ENCODE measurements around the gene GOLGA6L2.
"Not testable (repeated sequence)": the region's sequence is repeated elsewhere in the genome, so short reads cannot be mapped to it uniquely, and the experiment has no call there.

Gene GOLGA6L2

DNA sequence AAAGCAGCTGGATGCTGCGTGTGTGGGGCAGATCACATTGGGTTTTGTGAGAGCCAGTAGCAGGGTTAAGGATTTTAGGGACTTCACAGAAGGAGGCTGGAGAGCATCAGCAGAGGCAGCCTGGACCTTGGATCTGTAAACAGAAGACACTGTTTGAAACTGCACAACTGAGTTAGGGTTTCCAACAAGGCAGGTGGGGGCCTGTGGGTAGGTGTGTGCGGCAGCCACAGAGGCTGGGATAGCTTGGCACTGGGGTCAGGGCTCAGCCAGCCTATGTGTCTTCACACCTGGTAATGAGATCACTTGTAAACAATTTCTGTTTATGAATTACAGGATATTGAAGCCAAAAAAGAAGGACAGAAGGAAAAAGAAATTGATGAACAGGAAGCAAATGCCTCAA lies 12.3 kb downstream of the GOLGA6L2 start:
- intact Hi-C loops (cut with DNase I), result not testable (repeated sequence)
- peak in 1 of 10 donors; percentile 59 for DNase-seq

DNA sequence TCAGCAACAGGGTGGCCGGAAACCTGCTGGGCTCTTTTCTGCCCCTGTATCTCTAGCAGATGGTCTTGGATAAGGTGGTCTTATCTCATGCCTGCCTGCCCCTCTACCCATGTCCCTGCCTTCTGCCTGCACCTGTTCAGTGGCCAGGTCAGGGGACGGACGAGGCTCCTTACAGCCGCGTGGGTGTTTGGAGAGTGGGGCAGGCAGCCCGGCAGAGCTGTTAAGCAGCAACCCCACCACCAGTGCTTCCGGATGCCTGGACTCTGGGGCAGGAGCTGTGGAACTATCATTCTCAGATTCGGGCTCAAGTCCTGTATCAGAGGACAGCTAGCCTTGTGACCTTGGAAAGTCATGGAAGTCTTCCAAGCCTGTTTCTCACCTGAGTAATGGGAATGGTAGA lies 21.7 kb downstream of the GOLGA6L2 start:
- peak in 1 of 10 donors; percentile 66 for DNase-seq
- intact Hi-C loops (cut with DNase I), result not testable (repeated sequence)

DNA sequence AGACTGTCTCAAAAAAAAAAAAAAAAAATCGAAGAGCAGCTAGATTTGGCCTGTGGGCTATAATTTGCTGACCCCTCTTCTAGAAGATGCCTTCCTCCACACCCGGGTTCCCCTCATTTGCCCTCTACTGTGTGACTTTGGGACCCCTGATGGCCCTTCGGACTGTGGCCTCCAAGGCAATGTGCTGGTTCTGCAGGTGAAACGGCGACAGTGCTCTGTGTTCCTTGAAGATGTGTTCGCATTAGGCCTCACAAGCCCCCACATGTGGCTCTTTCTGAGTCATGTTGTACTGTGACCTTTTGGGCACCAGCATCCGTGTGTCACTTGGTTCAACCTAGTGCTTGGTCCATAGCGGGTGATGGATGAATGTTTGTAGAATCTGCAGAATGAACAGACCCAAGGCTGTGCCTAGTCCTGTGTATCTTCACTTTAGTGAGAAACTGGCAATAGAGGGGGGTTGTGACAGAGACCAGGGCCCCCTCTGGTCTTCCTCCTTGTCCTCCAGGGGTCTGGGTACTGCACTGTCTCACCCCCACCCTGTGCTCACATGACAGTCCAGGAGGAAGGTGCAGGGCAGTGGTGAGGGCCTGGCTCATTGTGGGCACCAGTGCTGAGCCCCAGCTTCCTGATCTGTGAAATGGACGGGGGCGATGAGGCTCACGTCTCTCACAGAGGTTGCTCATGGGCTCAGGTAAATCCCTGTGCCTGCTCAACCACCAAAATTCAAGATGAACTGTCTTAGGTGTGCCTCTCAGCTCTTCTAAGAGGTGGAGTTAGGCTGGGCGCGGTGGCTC lies 22.7 kb downstream of the GOLGA6L2 start:
- DNase-seq, result peak in 1 of 10 donors; percentile 34
- intact Hi-C loops (cut with DNase I), result no loop called here

DNA sequence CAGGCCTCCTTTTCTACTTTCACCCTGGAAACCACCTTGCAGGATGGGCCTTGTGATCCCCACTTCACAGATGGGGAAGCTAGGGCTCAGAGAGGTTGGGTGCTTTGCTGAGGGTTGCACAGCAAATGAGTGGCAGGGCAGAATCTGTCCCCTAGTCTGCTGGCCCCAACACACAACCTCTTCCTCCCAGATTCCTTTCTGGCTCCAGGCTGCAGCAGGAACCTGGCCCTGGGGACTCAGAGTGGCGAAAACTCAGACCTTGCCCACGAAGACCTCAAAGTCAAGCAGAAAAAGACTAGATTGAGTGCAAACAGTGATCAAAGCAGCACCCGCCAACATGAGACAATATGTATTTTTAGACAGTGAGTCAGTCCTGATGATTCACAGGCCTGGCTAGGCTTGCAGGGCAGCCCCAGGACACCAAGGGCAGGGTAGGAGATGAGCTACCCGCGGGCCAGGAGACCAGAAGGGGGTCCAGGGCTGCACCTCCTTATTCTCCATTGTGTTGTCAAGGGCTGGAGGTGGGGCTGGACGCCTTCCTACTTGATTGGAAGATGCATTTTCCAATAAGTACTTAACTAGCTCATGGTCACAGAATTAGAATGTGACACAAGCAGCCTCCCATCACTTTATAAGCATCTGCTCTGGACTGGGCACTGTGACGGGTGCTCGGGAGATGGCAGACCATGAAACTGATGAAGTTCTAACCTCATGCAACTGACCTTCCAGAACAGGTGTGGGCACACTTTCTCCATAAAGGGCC lies 23.9 kb downstream of the GOLGA6L2 start:
- intact Hi-C loops (cut with DNase I), result no loop called here
- peak in 1 of 10 donors; percentile 65 for DNase-seq

DNA sequence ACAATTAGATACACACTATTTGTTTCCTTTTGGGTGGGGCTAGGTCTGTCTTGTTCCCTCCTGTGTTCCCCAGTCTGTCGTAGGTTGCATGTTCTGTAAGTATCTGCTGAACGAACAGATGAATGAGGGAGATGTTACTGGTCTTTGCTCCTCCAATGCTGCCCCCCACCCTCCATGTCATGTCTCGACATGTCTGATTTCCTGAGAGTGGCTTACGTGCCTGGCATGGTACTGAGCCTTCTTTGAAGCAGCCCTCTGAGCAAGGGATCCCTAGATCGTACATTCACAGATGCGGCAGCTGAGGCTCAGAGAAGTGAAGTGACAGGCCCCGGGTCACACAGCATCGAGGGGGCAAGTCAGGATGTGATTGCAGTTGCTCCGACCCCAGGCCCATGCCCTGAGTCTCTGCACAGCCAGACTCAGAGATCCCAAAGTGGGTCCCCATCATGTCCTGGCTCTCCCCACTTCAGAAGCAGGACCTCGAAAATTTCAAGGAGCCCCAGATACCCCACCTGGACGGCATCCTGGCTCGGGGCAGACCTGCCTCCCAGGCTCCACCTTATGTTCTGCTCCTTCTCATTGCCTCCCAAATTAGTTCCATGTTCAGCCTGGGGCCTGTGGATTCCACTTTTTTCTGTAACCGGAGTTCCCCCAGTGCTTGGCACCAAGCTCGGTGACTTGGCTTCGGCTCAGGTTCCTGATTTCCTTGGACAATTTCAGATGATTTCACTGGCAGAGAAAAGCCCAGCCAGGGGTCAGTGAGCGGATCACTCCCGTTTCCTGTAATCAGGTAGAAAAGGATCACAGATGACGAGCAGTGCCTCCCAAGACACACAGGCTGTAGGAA lies 24.7 kb downstream of the GOLGA6L2 start:
- peak in 1 of 10 donors; percentile 51 for DNase-seq
- intact Hi-C loops (cut with DNase I), result no loop called here

DNA sequence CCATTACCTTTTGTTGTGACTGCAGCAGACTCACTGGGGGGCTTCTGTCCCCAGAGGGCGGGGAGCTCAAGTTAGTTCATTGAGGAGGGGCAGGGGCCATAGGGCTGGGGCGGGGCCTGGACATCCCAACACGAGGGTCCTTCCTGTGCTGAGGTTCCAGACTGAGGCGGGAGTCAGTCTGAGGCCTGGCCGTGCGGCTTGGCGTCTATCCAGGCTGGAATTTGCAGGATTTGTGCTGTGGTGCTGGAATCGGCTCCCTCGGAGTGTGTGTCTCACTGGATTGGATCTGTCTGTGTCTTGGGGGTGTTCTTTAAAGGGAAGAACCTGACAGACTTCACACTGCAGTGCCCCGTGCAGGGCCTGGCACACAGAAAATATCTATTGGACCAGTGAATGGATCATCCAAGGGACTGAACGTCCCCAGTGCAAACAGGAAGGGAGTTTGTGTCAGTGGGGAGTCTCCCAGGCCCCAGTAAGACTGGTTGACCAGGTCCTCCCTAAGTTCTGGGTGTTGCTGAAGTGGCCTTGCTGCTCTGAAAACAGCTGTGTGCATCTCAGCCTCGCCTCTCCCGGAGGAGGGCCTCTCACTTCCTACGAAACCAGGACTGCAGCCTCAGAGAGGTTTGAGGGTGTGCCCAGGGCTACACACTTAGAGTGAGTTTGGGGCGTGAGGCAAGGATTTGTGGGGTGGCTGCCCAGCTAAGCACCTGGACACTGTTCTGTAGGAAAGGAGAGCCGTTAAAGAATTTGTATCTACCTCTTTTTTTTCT lies 26.1 kb downstream of the GOLGA6L2 start:
- intact Hi-C loops (cut with DNase I), result no loop called here
- DNase-seq, result no peak

DNA sequence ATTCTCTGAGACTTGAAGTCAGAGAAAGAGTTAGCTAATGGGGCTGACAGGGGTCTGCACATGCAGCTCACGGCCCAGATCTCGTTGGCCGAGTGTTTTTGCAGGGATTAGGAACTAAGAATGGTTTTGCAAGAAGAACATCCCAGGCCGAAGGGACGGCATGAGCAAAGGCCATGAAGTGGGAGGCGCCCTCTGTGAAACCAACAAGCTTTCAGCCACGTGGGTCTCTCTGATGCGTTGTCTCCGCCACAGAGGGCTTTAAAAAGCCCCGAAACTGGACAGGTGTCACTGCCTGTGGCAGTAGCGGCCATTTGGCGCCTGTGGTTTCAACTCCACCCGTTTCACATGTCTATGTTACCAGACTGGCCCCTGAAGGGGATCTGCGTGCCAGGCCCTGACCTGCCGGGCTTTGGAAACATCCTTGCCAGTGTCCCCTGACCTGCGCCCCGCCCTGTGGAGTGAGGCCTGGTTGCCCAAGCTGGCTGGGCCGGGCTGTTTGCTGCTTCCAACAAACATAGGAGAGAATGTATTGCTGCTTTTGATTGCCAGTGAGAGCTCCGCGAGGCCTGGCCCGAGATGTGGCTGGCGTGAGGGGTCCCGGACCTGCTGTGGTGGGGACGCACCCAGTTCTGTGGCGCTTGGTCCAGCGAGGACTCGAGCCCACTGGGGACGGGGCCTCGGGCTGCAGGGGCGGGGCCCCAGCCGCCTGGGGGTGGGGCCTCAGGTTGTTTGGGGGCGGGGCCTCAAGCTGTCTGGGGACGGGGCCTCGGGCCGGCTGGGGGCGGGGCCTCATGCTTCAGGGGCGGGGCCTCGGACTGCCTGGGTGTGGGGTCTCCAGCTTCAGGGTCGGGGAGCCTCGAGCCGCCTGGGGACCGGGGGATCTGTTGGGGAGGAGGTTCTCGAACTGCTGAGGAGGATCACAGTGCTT lies 30.4 kb downstream of the GOLGA6L2 start:
- intact Hi-C loops (cut with DNase I), result no loop called here
- peak in 1 of 10 donors; percentile 47 for DNase-seq

DNA sequence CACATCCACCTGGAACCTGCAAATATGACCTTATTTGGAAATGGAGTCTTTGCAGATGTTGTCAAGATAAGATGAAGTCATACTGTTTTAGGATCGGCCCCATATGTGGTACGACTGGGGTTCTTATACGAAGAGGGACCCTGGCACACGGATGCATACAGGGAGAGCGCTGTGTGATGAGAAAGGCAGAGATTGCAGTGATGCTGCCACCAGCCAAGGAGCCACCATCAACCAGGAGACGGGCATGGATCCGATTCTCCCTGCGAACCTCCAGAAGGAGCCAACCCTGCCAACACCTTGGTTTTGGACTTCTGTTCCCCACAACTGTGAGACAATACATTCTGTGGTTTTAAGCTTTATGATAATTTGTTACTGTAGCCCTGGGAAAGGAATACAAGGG lies 31.2 kb downstream of the GOLGA6L2 start:
- intact Hi-C loops (cut with DNase I), result not testable (repeated sequence)
- DNase-seq, result peak in 1 of 10 donors; percentile 21

DNA sequence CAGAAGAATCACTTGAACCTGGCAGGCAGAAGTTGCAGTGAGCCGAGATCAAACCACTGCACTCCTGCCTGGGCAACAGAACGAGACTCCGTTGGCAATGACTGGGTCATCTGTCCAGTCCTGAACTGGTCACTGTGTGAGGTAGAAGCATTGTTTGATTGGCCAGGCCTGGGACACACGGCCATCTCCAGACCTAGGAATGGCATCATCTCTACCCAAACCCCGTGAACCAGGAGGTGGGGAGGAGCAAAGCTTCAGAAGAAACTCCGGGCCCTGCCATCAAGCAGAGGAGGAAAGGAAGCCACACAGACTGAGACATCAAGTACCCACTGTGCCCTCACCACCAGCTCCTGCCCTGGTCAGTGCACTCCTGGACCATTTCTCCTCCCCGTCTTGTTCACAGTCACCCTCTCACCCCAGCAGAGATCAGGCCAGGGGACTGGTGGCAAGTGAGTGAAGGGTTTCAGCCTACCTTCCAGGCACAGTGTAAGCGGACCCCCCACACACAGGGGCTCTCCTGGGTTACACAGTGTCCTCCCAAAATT lies 31.6 kb downstream of the GOLGA6L2 start:
- intact Hi-C loops (cut with DNase I), result no loop called here
- peak in 1 of 10 donors; percentile 30 for DNase-seq

DNA sequence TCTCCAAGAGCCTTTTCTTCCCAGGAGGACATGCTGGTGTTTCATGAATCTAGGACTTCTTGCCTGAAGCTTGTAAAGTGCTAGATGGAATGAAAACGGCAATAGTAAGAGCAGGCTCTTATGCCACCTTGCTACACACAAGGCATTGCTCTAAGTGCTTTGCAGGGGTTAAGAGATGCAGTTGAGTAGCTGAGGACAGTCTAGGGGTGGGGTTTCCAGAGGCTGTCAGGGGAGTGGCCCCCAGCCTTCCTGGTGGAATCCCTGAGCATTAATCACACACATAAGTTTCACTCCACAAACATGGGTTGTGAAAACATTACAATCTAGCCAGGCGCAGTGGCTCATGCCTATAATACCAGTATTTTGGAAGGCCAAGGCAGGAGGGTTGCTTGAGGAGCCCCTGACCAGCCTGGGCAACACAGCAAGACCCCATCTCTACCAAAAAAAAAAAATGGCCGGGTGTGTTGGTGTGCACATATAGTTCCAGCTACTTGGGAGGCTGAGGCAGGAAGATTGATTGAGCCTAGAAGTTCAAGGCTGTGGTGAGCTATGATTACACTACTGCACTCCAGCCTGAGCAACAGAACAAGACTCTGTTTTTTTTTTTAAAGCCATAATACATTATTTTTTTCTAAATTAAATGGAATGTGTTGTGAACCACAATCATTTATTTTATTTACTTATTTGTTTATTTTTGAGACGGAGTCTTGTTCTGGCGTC lies 34.0 kb downstream of the GOLGA6L2 start:
- DNase-seq, result peak in 1 of 10 donors; percentile 19
- intact Hi-C loops (cut with DNase I), result not testable (repeated sequence)

DNA sequence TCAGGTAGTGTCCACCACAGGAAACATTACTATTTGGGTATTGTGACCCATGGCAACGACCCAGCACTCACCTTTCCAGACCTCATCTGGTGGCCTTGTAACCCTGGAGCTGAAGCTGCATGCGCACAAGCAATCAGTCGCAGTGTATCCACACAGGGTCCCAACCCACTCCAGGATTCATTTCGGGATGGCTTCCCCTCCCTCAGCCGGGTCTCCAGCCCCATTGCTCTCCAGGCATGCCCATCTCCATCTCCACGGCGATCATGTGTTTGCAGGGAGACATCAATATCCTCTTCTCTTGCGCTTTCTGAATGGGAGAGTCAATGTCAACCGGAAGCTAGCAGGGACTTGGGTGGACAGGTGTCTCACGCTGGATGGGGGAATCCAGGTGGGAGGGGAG lies 35.2 kb downstream of the GOLGA6L2 start:
- peak in 1 of 10 donors; percentile 15 for DNase-seq
- intact Hi-C loops (cut with DNase I), result no loop called here

DNA sequence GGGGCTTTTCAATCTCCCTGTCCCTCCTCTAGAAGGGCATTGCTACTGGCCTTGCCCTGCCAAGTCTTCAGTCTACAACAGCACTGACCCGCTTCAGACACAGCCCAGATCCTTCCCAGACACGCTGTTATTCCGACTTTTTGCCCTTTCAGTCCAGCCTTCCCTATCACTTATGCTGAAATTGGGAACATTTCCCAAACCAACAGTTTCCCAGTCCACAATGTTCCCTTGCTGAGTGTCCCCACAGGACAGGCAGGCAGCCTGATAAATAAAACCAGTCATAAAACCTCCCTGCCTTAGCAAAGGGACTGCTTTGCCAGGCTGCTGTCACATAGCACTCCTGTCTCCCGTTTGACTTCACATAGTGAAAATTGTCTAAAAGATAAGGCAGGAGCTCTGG lies 43.5 kb downstream of the GOLGA6L2 start:
- intact Hi-C loops (cut with DNase I), result no loop called here
- DNase-seq, result no peak

DNA sequence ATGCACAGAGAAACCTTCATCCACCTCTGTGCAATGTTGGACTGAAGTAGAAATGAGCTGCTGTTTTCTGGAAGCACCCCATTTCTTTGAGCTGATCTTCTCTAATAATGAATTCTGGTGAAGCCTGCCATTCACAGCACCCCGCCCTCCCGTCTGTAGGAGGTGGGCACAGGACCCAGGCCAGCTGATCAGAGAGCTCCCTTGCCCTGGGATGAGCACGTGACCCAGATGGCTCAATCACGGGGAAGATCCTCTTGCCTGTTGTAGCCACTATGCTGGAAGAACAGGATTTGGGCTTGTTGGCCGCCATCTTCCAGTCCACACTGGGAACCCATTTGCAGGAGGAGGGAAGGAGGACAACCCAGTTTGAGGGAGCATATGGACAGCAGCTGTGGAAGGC lies 44.5 kb downstream of the GOLGA6L2 start:
- intact Hi-C loops (cut with DNase I), result no loop called here
- no peak for DNase-seq

DNA sequence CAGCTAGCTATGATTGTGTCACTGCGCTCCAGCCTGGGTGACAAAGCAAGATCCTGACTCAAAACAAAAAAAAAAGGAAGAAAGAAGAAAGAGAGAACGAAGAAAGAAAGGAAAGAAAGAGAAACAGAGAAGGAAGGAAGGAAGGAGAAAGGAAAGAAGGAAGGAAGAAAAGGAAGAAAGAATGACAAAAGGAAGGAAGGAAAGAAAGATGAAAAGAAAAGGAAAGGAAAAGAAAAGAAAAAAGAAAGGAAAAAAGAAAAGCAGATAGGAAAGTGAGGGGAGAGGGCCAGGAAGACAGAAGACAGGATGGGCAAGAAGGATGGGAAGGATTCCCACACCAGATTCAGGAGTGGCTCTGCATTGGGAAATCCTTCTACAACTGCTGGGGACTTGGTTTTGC lies 44.9 kb downstream of the GOLGA6L2 start:
- no peak for DNase-seq
- intact Hi-C loops (cut with DNase I), result no loop called here

DNA sequence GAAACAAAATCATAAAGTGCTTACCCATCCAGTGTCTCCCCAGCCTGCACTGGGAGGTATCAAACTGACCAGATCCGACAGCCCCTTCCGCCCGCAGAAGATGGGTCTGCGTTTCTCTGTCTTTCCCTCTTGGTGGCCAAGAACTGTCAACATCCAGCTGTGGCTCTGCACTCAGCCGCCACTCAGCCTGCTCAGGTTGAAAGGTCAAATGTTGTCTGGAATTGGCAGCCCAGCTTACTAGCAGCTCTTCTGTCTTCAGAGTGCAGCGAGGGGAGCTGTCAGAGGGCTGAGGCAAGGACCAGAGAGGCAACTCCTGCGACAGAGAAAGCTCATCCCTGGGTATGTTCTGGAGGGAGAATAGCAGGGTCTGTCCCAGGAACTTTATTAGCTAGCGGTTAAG lies 45.4 kb downstream of the GOLGA6L2 start:
- intact Hi-C loops (cut with DNase I), result no loop called here
- no peak for DNase-seq

DNA sequence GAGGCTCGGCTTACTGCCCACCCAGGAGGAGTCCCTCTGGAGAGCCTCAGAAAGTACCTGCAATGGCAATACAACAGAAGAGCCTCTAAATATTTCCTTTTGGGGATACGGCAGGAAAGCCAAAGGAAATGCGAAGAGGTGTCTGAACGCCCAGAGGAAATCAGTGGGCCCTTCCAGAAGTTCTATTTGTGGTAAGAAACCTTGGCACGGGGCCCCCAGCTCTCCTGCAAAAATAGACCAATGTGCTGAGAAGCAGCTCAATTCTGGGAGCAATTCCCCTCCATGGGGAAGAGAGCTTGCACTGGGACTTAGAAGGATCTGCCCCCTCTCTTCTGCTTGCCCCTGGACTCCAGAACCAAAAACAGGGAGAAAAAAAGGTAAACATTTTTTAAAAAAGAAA lies 47.8 kb downstream of the GOLGA6L2 start:
- intact Hi-C loops (cut with DNase I); DNase-seq: not testable (repeated sequence)

DNA sequence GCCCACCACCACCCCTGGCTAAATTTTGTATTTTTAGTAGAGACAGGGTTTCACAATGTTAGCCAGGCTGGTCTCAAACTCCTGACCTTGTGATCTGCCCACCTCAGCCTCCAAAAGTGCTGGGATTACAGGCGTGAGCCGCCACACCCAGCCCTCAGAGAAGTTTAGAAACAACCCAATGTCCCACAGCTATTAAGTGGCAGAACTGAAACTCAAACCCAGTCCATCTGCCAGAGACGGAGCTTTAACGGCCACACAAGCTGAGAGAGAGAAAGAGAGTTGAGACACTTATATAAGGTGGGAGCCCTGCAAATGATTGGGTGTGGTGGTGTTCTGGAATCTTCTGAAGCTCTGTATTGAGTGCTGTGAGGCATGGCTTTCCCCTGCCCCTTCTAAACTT lies 48.7 kb downstream of the GOLGA6L2 start:
- intact Hi-C loops (cut with DNase I); DNase-seq: not testable (repeated sequence)

DNA sequence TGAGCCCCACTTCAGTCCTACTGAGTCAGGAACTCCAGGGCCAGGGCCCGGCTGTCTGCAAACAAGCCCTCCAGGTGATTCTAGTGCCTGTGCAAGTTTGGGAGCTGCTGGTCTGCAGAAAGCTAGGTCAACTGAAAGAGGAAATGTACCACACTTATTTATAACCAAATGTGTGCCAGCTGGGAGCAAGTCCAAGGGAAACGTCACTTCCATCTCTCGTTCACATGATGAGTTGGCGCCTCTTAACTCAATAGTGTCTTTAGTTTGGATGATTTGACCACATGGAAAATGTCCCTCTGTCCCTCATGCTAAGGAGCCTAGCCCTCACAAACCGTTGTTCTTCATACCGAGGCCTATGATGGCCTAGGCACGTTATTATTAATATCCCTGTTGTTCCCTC lies 49.3 kb downstream of the GOLGA6L2 start:
- no peak for DNase-seq
- intact Hi-C loops (cut with DNase I), result no loop called here
